SK-N-DZ (cell line): ENCODE measurements around the gene PPT2.
"Not testable (repeated sequence)": the region's sequence is repeated elsewhere in the genome, so short reads cannot be mapped to it uniquely, and the experiment has no call there.

Experiments used
- DNase-seq: peaks from one replicate; pipeline ENCODE4 v3.0.0-alpha.2; 2015; ENCODE audit warnings: low spot score

The PPT2 gene

DNA sequence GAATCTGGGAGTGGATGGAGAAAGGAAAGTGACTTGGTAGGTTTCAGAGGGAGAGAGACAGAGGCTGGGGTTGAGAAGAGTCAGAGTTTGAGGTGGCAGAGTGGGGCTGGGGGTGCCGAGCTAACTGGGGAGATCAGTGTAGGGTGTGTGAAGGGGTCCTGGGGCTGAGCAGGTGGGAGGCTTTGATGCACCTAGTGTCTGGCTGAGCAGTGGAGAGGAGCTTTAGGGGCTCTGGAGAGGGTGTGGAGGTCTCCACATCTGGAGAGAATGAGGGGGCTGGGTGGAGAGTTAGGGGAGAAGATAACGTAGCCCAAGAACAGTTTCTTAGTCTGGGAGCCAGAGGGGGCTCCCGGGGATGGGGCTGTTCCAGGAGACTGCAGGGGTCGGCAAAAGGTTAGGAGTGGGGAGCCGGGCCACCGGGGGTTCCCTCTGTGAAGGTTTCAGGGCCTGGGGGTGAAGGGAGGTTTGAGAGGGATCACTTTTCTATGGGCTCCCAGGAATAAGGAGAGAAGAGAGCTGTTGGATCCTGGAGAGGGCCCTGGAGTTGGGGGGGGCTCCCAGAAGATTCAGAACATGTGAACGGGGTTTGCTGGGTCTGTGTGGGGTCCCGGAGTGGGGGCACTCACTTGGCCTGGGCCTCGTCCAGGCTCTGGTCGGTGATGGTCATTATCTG, 35.3 kb downstream of the PPT2 start:
- no peak for DNase-seq

DNA sequence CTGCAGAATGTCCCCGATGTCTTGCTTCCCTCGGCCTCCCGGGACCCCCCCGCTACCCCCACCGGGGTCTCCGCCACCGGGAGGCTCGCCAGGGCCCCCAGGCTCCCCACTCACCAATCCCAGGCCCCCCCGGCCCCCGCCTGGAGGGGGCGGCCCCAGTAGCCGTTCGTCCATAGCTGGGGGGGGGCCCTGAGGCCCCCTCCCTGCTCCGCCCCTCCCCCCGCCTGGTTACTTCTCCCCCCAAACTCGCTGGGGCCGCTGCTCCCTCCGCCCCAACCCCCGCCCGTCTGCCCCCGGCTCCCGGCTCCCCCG, 35.8 kb downstream of the PPT2 start:
- no peak for DNase-seq

DNA sequence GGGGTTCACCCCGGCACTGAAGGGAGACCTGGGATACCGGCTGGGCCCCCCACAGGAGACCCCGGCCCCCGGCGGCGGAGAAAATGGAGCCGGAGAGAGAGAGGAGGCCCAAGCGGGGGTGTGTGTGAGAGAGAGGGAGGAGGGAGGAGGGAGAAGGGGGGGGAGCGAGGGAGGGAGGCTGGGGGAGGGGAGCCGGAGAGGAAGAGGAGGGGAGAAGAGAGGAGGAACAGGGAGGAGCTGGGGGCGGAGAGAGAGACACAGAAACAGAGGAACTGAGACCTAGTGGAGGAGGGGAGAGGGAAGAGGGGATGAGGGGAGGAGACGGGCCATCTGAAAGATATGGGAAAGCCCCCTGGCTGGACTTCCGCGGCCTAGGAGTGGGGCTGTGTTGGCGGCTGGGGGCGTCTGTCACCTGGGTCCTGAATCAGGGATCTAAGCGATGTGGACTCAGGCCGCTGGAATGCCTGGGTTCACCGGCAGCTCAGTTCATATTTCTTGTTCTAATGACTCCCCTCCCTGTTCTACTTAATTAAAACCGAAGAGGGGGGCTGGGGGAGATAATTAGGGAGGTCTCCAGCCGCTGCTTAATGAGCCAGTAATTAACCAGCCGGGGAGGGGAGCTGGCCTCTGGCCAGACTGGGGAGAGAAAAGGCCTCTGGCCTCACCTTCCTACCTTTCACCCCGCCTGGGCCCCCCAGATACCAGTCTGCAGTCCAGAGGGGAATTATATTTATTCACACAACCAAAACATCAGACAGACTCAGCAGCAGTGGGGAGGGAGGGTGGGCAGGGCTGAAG, 36.3 kb downstream of the PPT2 start, which contains the start of gene PBX2:
PBX2 (minus strand) TSS at position 149 of the 798 bp plus-strand sequence. CDS start 287 bp downstream, outside the sequence.
- DNase-seq: peak; percentile 96

DNA sequence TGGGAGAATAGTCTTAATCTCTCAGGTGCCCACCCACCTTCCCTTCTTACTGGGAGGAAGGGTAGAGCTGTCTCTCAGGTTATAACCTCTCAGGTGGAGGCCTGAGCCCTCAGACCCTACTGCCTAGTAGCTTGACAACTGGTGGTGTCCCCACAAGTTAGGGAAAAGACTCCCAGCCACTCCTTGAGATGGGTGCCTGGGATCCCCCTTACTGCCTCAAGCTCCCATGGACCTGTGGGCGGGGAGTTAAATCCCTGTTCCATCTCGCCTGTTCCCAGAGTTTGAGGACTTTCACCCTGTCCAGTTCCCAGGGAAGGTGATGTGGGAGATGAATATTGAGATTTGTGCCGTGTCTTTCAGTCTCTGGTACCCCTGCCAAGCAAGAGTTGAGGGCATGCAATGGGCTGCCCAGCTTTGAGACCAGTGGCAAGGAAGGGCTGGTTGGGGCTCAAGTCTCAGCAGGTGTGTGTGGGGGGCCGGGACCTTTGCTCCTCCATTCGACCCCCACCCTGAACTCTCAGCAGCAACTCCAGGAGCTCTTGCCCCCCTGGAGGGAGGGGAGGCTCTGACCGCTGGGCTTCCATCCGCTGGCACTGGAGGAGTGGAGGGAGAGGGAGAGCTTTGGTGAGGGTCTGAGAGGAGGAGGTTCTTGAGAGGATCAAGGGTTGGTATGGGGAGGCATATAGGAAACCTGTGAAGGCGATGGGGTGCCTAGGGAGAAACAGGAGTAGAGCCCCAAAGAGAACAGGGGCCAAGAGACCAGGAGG, 37.2 kb downstream of the PPT2 start:
- DNase-seq: no peak

DNA sequence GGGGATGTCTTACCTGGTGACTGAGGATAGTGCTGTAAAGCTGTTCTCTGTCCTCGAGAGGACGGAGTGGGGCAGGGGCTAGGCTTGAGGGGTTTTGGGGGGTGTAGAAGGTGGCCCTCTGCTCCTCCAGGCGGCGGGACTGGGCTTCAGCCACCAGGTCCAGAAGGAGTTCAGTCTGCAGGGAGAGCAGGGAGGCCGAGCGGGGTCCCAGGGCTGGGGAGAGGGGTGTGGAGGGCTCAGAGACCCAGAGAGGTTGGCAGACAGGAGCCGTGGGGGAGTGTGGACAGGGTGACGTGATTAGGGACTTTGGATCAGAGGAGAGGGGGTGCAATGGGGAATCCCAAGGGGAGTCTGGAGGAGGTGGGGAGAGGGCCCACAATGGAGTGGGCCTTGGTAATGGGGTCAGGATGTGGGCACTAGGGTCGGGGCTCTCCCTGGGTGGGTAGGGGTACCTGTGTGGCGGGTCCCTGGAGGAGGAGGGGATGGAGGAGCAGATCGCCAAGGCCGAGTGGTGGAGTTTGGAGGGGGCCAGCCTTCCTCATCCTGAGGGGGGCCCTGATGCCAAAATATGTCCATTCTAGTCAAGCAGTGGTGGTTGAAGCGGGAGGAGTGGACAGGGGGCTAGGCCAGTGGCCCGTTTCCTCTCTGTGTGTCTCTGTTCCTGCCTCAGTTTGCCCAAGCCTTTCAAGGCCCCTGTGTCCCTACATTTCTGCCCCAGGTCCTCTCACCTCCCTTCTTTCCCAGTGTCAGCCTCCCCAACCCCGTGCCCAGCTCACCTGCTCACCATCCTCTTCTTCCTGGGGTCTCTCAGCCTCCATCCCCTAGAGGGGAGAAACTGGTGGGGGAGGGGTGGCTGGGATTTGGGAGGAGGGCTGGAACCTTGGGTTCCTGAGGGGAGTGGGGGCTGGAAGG, 38.0 kb downstream of the PPT2 start:
- DNase-seq: no peak

DNA sequence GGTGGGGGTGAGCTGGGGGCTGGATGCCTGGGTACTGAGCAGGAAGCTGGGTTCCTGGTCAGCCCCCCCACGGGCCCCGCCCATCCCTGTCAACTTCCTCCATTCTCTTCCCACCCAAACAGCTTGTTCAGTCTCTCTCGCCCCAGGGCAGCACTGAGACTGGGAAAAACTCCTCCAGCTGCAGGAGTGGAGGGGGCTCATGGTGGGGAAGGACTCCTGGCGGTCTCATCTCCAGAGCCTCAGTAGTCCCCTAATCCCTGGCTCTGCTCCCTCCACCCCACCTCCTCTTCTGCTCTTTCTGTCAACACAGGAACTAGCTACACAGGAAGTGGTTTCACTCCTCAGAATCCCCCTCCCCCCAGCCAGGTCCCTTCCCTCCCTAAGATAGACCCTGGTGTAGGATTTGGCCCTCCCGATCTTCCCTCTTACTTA, 38.7 kb downstream of the PPT2 start, which contains the start of gene GPSM3:
GPSM3 (minus strand) TSS at position 36 of the 432 bp plus-strand sequence. CDS start 130 bp downstream, outside the sequence.
- no peak for DNase-seq

DNA sequence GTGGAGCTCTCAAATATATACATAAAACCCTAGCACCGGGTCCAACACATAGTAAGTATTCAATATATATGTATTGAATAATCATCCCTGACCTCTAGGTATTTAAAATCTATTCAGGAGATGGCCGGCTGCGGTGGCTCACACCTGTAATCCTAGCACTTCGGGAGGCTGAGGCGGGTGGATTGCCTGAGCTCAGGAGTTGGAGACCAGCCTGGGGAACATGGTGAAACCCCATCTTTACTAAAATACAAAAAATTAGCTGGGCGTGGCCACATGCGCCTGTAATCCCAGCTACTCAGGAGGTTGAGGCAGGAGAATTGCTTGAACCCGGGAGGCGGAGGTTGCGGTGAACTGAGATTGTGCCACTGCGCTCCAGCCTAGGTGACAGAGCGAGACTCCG, 39.2 kb downstream of the PPT2 start:
- DNase-seq: not testable (repeated sequence)

DNA sequence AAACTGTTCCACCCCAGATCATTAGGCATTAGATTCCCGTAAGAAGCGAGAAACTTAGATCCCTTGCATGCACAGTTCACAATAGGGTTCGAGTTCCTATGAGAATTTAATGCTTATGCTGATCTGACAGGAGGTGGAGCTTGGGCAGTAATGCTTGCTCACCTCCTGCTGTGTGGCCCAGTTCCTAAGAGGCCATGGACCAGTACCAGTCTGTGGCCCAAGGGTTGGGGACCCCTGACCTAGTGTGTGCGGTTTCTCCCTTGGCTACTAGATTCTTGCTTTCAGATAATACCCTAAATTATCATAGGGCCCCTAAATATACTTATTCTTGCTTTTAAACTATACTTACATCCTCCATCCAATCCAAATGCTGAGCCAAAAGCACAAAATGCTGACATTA, 40.4 kb downstream of the PPT2 start:
- DNase-seq: no peak

DNA sequence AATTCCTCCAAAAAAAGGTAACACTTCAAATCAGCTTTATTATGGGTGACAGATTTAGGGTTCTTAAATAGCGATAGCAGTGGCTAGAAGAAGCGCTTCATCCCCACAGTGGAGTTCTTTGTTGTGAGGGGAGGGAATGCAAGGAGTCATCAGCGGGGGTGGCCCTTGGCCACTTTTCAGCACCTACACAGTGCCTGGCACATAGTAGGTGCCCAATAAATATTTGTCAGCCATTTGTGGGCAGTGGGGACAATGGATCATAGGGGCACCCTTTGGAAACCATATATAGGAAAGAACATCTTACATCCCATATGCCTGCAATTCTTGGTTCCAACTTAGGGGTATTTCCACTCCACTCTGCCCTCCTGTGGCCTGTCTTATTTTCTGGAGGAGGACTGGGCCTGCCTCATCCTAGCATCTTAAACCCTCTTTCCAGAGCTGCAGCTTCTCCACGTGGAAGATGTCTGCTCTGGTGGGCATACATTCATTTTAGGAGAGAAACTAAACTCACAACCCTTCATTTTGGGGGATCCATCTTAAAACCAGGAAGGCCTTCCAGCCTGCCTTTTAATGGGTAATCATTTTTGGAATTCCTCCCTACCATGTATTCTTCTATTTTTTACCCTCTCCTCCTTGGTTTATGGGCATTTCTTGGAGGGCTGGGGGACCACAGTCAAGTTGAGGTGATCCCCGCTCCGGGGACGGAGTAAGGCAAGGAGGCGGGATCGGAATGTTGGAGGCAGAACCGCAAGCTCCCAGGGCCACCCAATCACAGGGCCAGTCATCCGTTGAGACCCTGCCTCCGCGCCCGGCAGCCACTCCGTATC, 41.1 kb downstream of the PPT2 start:
- peak; percentile 72 for DNase-seq

DNA sequence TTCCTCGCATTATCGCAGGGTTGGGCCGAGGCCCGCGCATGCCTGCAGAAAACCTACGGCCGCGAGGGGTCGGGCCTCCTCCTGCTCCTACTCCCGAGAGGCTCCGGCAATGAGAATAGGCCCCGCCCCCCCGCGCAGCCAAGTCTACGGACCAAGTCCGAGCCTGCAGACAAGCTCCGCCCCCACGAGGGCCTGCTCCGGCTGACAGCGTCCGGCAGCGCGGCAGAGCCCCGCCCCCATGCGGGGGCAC, 41.6 kb downstream of the PPT2 start:
- DNase-seq: peak; percentile 99

DNA sequence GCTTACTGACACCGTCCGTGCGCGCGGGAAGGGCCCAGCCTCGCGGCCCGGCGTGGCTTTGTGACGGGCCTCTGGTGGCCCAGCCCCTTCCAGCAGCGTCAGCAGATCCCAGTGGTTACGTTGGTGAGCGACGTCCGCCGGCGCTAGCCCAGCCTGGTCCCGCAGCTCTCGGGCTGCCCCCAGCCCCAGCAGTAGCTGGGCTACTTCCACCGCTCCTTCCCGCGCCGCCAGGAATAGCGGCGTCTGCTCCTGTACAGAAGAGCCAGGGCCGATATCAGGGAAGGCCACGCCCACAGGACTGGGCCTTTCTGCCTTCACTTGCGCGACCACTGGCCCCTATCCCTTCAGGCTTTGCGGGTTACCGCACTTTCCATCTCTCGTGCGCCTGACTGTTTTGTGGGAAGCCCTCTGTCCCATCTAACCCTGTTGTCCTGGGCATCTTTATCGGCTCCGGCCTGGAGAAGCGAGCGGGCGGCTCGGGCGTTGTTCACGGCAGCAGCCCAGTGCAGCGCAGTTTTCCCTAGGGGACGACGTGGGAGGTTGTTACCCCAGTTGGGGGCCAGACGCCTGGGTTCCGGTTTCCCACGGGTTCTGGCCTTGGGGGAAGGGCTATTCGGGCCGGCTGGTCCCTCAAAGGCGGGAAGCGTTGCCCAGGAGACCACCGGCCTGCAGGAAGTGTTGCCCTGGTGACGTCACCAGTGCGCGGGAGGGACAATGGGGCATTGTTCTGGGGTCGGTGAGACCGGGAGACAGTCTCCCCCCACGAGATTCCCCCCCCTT, 42.2 kb downstream of the PPT2 start:
- DNase-seq: peak; percentile 88

DNA sequence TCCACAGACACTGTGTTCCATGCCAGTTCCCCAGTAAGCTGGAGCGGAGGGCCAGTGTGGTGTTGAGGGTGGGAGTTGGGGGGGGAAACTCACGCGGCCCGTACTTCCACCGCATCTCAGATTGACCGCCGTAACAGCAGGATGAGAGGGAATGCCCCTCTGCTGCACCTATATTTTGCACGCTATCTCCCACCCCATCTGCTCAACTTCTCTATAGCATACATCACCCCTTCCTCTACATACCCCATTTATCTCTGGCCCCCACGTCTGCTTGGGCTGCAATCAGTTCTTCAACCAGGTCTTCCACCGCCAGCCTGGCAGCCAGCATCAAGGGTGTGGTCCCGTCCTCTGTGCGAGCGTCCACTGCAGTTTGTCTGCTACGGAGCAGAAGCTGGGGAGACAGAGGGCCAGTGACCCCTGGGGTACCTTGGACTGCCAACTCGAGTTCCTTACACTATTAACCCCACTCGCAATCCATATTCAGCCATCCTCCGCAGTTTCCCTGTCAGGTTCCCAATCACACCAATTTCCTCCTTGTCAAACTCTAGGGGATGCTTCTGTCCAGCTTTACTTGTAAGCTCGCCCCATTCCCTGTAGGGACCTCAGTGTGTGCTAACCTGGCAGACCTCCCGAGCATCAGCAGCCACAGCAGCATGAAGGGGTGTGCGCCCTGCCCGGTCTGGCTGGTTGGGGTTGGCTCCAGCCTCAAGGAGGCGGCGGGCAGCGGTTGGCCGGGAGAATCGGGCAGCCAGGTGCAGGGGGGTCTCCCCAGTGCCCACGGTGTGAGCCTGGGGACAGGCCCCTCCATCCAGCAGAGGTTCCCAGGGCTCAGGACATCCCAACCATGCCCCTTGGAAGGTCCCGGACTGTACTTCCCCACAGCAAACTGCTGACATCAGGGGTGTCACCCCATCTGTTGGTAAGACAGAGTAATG, 43.0 kb downstream of the PPT2 start:
- peak; percentile 45 for DNase-seq

DNA sequence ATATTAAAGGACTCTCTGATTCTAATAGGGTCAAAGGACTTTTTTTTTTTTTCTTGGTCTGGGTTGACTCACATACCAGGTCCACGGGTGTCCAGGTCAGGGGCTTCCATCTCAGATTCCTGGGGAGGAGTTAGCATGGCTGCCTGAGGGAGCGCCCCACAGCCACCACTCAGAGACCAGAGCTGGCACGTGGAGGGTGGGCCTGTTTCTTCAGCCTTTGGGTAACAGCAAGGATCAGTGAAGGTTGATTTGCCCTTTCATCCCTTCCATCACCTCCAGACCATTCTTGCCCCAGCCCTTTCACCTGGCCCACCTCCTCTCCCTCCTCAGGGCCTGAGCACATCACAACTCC, 44.4 kb downstream of the PPT2 start:
- no peak for DNase-seq

DNA sequence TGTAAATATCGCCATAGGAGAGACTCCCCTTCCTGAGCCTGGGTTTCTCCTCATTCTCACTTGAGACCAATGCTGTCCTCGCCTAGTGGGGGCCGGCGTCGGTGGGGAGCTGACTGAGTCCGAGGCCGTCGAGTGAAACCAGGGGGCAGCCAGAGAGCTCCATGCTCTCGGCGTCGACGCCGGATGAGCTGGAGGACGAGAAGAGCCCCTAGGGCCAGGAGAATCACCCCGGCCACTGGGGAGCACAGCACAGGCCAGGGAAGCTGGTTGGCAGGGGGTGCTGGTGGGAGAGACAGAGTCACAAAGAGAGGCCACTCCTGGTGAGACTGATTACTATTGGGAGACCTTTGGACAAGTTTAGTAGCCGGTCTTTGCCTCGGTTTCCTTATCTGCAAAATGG, 44.9 kb downstream of the PPT2 start:
- DNase-seq: no peak

DNA sequence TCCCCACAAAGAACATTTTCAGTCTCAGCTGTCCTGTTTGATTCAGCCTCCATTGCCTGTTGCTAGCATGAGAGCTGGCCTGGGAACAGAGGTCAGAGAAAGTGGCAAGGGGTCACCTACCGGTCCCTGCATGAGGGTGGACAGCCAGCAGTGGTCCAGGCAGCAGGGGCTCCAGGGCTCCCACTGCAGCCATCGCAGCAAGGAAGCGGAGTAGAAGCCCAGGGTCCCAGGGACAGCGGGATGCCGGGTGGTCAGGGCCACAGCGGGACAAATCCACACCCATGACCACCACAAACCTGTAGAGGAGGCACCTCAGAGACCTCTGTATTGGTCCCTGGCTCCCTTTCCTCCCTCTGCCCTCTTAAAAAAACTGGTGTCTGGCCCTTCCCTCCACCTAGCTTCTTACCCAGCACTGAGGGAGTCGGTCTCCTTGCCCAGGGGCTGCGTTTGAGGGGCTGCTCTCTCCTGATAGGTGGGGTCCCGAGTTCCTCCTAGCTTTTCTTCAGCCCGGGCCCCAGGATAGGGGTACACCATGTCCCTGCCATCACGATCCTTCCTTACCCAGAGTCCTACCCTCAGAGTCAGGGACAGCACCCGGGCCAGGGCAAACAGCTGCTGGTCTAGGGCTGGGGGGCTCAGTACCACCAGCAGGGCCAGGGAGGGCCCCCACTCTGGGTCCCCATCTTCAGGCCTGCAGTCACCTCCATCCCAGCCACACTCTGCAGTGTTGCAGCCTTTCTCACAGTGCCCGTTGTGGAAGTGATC, 47.0 kb downstream of the PPT2 start:
- DNase-seq: no peak

DNA sequence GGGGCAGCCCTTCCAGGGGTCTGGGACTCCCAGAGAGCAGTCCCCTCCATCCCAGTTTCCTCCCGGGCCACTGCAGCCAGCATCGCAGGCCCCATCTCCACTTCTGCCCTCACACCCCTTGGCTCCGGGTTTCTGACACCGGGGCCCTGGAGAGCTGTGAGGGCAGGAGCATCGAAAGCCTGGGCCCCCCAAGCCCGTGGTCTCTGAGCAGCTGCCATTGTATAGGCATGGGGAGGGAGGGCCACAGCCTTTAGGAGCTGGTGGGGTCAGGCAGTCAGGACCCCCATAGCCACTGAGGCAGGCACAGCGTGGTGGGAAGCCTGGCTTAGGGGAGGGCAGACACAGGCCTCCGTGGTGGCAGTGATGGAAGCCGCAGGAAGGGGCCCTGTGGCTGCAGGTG, 48.2 kb downstream of the PPT2 start:
- DNase-seq: no peak

DNA sequence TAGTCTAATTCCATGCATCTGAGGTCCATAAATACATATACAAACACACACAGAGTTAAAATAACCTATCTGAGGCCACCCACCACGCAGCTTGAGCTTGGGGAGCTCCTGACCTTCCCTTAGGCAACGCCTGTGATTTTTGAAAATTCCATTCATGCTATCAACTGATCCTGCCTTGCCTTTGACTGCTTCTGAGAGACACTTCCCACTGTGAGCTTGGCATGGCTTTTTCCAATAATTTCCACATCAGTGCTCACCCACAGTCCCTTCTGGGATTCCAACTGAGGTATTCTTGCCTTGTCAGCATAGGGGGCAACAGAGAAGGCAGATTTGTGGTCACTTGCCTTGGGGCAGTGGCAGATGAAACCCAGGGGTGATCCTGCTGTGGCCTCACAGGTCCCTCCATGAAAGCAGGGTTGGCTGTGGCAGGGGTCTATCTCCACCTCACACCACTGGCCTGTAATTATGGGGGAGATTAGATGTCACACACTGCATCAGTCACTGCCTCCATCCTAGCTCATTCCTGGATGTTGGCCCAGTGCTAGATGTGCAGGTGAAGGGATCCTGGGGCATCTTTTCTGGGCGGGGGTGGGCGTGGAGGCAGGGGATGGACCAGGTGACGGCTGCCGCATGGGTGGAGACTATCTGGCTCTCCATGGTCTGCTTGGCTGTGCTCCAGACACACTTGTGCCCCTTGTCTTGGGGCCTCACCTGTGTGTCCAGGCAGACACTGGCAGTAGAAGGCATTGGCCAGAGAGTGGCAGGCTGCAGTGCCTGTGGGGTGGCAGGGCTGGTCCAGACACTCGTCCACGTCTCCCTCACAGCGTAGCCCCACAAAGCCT, 49.7 kb downstream of the PPT2 start:
- DNase-seq: no peak
